Uterus (tissue), 2 donors: ENCODE data around the gene WDR20.

Experiments used
- POLR2A ChIP-seq, 2 donors: fragments of 450-650 bp; IDR thresholded peaks; one replicate each; pipeline ENCODE4 v1.6.1; 2016; ENCODE audit warnings: antibody characterized with exemption in 2 of 2, mild to moderate bottlenecking in 1 of 2, moderate library complexity in 1 of 2
- TF ChIP-seq, protein P1 (sequence below), 4 experiments: fragments of 200-600 bp in 2 of 4; fragments of 450-650 bp in 2 of 4; sonication (generic) in 2 of 4; IDR thresholded peaks; one replicate each; pipeline ENCODE4 v1.5.1; 2016 to 2019; ENCODE audit warnings: antibody characterized with exemption in 4 of 4, mild to moderate bottlenecking in 2 of 4, moderate library complexity in 1 of 4

DNA sequence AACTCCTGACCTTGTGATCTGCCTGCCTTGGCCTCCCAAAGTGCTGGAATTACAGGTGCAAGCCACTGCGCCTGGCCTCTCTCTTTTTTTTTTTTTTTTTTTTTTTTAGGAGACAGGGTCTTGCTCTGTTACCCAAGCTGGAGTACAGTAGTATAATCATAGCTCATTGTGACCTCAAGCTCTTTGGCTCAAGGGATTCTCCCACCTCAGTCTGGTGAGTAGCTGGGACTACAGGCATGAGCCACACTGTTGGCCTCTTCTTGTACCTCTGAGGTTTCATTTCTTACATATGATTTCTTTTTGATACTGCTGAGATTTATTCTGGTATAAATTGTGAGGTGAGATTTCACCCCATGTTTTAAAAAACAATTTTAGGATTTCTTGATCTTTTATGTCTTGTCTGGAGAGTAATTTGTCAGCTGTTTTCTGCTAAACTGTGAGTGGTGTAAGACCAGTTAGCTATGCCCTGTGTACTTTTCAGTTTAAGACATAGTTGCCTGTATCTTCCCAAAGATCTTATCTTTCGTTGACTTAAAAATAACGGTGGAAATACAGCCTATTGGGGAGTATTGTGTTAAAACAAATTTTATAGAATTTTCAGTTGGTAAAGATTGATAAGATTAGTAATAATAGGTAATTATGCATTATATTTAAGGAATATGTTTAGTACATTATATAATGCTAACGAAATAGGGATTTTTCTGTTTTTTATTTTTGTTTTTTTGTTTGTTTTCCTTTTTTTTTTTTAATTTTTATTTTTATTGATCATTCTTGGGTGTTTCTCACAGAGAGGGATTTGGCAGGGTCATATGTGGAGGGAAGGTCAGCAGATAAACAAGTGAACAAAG is 31.7 kb downstream of the WDR20 start:
- TF ChIP-seq POLR2A (IDR thresholded peaks at IDR 0.05), result no peak
- TF ChIP-seq, protein P1, sequence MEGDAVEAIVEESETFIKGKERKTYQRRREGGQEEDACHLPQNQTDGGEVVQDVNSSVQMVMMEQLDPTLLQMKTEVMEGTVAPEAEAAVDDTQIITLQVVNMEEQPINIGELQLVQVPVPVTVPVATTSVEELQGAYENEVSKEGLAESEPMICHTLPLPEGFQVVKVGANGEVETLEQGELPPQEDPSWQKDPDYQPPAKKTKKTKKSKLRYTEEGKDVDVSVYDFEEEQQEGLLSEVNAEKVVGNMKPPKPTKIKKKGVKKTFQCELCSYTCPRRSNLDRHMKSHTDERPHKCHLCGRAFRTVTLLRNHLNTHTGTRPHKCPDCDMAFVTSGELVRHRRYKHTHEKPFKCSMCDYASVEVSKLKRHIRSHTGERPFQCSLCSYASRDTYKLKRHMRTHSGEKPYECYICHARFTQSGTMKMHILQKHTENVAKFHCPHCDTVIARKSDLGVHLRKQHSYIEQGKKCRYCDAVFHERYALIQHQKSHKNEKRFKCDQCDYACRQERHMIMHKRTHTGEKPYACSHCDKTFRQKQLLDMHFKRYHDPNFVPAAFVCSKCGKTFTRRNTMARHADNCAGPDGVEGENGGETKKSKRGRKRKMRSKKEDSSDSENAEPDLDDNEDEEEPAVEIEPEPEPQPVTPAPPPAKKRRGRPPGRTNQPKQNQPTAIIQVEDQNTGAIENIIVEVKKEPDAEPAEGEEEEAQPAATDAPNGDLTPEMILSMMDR (IDR thresholded peaks at IDR 0.05), result no peak
